GM18505 (cell line): ENCODE measurements around the gene CCN6.
"Not testable (repeated sequence)": the region's sequence is repeated elsewhere in the genome, so short reads cannot be mapped to it uniquely, and the experiment has no call there.

Source experiments
- ATAC-seq: cut with Tn5 transposase; IDR thresholded peaks from one replicate; pipeline ENCODE4 v1.9.1; 2021; ENCODE audit not compliant: unreplicated experiment
- POLR2A ChIP-seq: IDR thresholded peaks from 4 replicates; pipeline ENCODE4 v1.6.1; 2011; ENCODE audit warnings: borderline replicate concordance; ENCODE audit not compliant: insufficient read depth, insufficient read length; ENCODE audit errors: extremely low read depth

Gene CCN6

DNA sequence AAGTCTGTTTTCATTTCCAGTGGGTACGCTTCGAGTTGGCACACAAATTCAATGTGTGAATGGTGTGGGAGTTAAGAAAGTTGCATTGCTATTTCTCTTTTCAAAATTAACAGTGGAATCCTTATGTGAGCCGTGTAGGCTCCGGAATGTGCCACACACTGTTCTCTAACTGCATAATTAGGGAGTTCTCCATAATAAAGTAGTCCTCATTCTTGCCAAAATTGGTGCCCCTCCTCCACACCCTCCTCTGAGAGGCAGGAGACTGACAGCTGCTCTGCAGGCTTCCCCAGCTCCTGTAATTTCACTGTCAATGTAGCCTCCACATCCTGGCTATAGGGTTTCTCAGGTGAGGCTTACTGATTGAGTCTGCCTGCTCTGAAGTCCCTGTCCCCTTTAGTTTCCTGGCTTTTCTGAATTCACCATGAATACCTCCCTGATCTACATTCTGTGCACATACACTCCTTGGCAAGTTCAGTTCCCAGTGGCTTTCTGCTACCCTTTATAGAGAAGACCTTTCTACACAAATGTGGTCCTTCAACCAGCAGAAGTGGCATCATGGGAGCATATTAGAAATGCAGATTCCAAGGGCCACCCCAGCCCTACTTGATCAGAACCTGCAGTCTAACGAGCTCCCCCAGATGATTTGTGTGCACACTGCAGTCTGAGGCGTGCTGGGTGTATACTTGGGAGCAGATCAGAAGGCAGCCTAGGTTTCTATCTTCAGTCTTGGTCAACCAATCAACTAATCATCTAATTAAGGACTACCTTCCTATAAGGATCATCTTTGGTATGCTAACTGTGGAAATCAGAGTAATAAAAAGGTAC lies 19.9 kb upstream of the CCN6 start:
- TF ChIP-seq POLR2A: no peak
- ATAC-seq: no peak

DNA sequence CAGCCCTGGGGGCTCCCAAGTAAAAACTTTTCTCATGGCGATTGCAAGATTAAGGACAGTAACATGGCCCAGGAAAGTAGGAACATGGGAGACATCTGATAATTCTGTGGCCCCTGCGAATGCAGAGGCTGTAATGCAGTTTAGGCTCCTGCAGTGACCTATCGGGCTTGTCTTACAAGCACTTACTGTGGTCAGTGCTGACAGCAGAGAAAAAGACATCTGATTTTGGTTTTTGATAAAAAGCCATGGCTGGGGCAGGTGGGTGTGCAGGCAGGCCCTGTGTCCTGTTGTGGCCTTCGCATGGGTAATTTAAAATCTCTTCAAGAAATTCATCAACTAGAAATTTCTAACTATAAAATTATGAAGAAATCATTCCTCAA lies 19.3 kb upstream of the CCN6 start:
- no peak for TF ChIP-seq POLR2A
- no peak for ATAC-seq

DNA sequence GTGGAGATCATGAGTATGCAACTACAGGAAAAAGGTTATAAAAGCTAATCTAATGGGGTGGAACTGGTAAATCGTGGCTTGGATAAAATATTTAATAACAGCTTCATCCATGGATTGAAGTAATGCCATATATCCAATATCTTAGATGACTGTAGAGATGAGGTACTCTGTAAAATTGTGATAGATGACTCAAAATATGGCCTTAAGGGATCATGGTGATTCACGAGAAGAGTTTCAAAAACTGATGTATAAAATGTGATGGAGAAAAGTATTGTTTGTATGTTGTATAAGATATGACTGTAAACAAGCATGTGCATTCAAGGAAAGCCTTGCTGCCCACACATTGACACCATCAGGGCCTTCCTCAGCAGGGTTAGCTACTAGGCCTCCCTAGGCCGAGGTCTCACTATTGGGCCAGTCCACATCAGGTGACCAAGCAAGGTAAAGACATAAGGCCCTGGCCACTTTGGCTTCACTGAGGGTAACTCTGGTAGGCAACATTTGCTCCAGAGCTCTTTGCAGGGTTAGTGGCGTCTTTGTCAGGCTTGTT lies 17.7 kb upstream of the CCN6 start:
- ATAC-seq: no peak
- no peak for TF ChIP-seq POLR2A

DNA sequence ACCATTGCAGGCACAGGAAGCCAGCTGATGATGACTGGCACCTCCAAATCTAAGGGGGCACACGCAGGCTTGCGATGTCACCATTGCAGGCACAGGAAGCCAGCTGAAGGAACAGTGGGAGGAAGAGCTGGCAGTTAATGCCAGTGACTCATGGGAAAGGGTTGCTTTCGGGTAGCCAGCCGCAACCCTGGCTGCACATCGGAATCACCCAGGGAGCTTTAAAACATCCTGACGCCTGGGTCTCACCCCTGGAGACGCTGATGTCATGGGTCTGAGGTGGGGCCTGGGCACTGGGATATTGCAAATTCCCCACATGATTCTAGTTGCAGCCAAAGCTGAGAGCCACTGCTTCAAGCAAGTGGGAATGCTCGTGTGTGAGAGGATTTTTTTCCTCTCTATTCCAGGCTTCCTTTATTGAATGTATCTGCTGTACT lies 16.1 kb upstream of the CCN6 start:
- no peak for TF ChIP-seq POLR2A
- ATAC-seq: no peak

DNA sequence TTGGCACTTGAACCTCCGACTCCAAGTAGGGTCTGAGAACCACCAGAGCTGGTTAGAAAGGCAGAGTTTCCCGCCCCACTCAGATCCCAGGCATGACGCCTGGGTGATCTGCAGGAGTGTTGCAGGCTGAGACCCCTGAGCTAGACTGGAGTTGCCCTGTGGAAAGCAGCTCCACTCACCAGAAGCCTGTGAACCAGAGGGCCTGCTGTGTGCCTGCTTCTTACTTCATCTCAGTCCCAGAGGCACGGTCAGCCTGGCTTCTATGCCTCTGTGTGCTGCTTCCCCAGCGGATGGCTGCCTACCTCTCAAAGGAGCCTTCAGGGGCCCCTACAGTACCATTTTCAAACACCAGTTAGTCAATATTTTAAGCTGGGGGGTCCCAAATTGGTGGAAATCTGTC lies 15.6 kb upstream of the CCN6 start:
- TF ChIP-seq POLR2A: no peak
- no peak for ATAC-seq

DNA sequence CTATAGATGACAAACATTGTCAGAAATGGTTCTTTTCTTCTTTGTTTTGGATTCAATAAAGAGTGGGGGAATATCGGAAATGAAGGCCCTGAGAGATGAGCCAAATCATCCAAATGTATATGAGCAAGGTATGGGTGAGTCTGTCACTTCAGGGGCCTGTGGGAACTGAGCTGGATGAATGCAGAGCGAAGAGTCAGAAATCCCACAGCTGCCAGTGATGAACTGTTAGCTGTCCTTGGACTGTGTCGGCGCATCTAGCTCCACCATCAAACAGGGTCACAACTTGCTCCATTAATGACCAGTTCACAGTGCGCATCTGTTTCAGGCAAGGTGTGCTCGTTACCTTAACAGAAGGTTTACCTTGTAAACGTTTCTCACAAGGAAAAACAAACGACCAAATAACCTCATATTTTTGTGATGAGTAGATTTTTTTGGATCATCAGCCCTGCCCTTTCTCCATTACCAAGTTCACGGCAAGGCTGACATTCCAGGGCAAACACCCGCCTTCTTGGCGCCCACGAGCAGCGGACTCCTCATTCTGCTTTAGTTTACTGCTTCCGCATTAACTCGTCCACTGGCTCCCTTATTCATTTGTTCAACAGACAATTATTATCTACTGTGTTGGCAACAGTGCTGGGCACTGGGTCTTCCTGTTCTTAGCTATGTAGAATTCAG lies 15.0 kb upstream of the CCN6 start:
- ATAC-seq: no peak
- no peak for TF ChIP-seq POLR2A

DNA sequence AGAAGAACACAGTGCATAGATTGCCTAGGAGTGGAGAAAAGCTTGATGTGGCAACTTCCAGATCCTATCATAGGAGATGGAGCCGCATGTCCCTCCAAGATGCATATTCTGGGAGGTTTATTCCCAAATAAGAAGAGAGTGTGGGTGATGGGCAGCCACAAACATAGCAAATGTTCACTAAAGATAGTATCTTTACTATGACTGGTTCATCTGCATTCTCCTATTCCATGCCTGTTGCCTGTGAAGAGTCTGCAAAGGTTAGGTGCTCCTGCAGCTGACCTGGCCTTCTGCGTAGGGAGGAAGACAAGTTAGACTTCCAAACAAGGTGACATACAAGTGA lies 14.5 kb upstream of the CCN6 start:
- TF ChIP-seq POLR2A: no peak
- ATAC-seq: no peak

DNA sequence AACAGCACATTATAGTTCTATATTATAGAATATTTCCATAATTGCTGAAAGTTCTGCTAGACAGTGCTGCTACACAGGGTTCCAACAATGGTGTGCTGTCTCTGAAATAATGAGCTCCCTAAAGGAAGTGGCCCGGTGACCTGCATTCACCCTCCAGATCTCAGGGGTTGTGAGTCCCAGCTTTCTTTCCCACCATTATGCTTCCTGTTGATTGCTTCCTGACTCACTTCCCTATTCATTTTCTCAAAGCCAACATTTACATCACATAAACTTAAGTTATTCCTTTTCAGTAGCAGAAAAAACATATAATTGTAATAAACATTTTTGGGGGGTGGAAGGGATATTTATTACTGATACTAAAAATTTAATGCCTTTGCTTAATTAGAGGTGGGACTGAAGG lies 12.9 kb upstream of the CCN6 start:
- ATAC-seq: no peak
- no peak for TF ChIP-seq POLR2A

DNA sequence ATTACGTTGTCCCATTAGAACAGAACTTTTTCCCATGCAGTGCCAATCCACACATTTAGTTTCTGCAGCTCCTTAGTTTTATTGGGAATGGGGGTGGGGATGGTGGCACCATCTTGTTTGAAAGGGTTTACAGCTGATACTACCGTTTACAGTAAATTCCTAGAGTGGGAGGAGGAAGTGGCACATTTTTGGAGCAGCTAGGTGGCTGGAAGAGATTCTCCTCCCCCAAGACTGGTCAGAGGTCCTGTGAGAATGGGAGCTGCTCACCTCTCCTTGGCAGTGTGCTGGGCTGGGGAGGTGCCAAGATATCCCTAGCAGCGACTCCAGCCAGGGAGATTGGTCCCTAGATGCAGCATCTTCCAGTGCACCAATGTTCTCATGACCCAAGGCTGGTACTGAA lies 12.4 kb upstream of the CCN6 start:
- TF ChIP-seq POLR2A: no peak
- ATAC-seq: no peak

DNA sequence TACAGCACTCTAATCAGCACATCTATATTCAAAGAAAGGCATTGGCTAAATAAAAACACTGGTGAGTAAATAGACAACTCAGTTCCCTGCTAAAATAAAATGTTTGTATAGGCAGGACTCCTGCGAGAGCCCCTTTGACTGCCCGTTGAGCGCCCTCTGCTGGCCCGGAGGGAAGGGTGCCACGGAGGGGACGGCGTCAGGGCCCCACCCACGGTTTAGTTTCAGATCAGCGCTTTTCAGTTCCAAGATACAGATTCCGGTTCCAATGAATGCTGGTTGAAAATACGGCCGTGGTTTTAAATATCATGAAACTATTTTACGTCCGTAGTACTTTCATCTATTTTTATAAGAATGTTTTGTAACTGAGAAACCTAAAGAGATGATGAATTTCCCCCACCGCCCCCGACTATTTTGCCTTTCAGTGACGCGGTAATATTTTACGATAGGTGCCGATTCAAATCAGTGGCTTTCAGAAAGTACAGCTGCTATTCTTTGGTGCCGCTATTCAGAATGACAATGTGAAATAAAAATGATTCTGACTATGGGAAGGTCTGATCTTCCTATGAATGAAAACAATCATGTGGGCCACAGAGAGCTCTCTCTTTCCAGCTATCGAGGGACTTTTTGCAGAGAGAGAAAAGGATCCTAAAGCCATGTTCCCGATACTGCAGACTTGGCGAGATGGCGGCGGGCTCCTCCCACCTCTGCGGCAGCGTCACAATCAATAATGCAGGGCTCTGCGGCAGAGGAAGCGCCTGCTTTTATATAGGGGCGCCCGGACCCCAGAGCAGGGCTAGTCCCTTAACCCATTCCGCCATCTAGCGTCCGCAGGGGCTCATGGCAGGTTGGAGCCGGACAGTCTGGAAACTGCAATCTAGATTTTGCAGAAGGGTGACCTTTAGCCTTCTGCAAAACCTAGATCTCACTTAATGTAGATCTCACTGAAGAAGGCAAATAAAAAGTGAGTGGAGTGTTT lies 10.6 kb upstream of the CCN6 start:
- ATAC-seq: peak; percentile 92
- peak; percentile 41 for TF ChIP-seq POLR2A

DNA sequence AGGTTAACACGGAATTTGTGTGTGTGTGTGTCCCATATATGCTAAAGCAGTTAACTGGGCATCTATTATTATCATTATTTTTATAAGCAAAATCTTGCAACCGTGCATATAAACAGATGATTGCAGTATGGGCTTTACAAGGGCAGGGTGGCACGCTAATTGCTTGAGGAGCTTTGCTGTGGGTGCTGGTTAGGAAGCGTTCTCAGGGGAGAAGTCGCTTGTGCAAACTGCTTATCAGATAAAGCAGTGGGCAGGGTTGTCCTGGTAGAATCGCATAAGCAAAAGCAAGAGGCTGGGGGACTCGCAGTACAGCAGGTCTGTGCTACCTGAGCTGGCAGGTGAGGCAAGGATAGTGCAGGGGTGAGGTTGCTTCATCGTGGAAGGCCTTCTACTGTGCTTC lies 9.7 kb upstream of the CCN6 start:
- no peak for TF ChIP-seq POLR2A
- ATAC-seq: no peak

DNA sequence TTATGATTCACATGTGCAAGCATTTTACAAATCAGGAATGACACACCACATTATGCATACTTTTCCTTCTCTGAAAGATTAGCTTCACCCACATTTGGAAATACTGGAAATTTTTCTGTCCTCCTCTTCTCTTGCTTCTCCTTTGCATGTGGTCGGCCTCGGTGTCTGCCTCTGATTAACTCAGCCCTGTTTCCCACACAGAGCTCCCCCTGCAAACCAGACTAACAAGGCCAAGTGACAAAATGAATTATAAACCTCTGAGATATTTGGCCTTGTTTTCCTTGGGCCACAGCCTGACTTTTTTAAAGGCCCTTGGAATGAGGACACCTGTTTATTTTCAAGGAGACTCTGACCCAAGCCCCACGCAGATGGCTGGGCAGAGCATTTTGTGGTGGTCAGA lies 9.0 kb upstream of the CCN6 start:
- ATAC-seq: no peak
- no peak for TF ChIP-seq POLR2A

DNA sequence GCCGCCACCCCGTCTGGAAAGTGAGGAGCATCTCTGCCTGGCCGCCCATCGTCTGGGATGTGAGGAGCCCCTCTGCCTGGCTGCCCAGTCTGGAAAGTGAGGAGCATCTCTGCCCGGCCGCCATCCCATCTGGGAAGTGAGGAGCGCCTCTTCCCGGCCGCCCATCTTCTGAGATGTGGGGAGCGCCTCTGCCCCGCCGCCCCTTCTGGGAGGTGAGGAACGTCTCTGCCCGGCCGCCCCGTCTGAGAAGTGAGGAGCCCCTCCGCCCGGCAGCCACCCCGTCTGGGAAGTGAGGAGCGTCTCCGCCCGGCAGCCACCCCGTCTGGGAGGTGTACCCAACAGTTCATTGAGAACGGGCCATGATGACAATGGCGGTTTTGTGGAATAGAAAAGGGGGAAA lies 6.4 kb upstream of the CCN6 start:
- ATAC-seq: not testable (repeated sequence)
